Mucosa of descending colon (tissue), 3 donors: ENCODE measurements around the gene CNP. TPM values are rescaled to one million over a fixed set of nuclear protein-coding genes. Genes with fewer than 3 reads are reported as not detected.

Experiments used
- ATAC-seq: fragments of 200-7000 bp; cut with Tn5 transposase; one replicate; pipeline ENCODE4 v1.9.1; 2020; ENCODE audit warnings: mild to moderate bottlenecking, moderate library complexity
- DNase-seq, 3 donors: peaks; one replicate each; pipeline ENCODE4 v3.0.0-alpha.2; 2020
- H3K36me3 ChIP-seq: fragments of 200-600 bp; one replicate; pipeline ENCODE4 v1.8.0; 2021; ENCODE audit warnings: low read depth, mild to moderate bottlenecking
- H3K4me1 ChIP-seq: fragments of 200-600 bp; one replicate; pipeline ENCODE4 v1.8.0; 2021; ENCODE audit warnings: low read depth, mild to moderate bottlenecking
- H3K4me3 ChIP-seq: fragments of 200-600 bp; one replicate; pipeline ENCODE4 v1.8.0; 2021; ENCODE audit warnings: mild to moderate bottlenecking
- H3K9me3 ChIP-seq: fragments of 200-600 bp; one replicate; pipeline ENCODE4 v1.8.0; 2021; ENCODE audit warnings: mild to moderate bottlenecking
- intact Hi-C, 2 donors: fragments of 100-400 bp; cut with DNase I in 1 of 2; cut with micrococcal nuclease in 1 of 2; formaldehyde crosslinking; loops; one replicate each; pipeline versions ENCODE4 v1.11.0 to v1.11.1; 2022; cut with DNase I, micrococcal nuclease
- total RNA-seq, 3 donors: library from RNA; stranded (reverse); fragmentation: NEBNext Ultra II Directional in 2 of 3; extraction: Animal tissue kit (Norgen Biotek cat#: 25700) in 2 of 3; gene quantifications; one replicate each; pipeline versions ENCODE4 v1.2.1 to v1.2.4, GENCODE V29; 2021 to 2023
- TF ChIP-seq, protein P1 (sequence below): fragments of 200-600 bp; IDR thresholded peaks from one replicate; pipeline ENCODE4 v1.8.0; 2022; ENCODE audit warnings: antibody characterized with exemption, mild to moderate bottlenecking
- donor health status: DM: no; HTN: no; CAD: no; lungs with moderate emphysema.
- donor health status: DM: no; HTN: no; CAD: no.
- donor health status: DM: no; HTN: yes; CAD: no.

Gene CNP
- total RNA-seq, 3 donors from 2014 or later: 44.1 to 88.0 (median 51.6) TPM

DNA sequence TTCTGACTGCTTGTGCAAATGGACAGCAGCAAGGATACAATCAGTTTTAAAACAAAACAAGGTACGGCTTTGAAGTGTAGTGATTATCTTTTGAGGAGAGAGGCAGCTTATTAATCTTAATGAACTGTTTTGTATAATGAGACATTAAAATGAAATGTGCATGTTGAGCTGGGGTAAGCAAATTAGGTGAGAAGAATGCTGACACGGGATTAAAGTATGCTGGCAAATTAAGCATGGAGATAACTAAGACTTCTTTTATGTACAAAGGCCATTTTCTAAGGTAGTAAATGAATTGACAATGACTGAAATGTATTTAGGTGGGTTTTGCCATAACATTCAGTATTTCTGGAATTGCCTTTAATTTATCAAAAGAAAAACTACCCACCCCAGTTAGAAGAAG, 31.9 kb downstream of the CNP start:
- no peak for DNase-seq
- Histone ChIP-seq H3K4me3 (no peak overlapping the region), H3K36me3 (peaks cover 19% of the 10 kb centered on the region), H3K9me3 (no peaks in the 10 kb centered on the region), H3K4me1 (peaks cover 29% of the 10 kb centered on the region)
- no peak for ATAC-seq
- intact Hi-C loops: no loop called here
- TF ChIP-seq, protein P1, sequence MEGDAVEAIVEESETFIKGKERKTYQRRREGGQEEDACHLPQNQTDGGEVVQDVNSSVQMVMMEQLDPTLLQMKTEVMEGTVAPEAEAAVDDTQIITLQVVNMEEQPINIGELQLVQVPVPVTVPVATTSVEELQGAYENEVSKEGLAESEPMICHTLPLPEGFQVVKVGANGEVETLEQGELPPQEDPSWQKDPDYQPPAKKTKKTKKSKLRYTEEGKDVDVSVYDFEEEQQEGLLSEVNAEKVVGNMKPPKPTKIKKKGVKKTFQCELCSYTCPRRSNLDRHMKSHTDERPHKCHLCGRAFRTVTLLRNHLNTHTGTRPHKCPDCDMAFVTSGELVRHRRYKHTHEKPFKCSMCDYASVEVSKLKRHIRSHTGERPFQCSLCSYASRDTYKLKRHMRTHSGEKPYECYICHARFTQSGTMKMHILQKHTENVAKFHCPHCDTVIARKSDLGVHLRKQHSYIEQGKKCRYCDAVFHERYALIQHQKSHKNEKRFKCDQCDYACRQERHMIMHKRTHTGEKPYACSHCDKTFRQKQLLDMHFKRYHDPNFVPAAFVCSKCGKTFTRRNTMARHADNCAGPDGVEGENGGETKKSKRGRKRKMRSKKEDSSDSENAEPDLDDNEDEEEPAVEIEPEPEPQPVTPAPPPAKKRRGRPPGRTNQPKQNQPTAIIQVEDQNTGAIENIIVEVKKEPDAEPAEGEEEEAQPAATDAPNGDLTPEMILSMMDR: no peak

DNA sequence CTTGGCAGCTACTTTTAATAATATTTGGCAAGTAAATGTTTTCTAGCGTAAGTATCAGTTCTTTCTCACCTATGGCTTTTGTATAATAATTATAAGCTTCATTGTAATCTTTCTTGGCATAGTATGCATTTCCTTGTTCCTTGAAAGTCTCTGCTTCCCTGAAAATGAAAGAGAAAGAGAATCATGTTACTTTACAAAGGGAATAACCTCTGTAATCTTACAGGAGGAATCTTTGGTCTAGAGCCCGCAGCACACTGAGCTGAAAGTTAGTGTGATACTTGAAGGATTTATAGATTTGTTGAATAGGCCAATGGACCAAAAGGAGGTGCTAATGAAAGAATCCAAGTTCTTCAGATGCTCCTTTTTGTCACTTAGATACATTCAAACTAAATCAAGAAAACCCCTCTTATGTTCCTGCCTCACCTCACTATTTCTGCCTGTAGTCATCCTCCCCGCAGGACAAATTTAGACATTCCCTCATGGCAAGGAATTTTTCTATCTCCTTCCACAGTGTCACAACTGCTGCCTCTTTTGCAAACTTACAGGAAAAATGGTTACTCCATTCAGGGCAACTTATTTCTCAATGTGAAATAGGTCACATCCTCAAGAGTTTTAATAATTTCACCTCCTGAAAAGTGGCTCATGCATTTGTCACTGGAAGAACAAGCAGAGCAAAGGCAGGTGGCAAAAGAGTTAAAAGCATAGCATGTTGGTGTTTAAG, 34.0 kb downstream of the CNP start:
- intact Hi-C loops: no loop called here
- DNase-seq (no peak), ATAC-seq (peak; percentile 89)
- TF ChIP-seq, protein P1: no peak
- Histone ChIP-seq H3K36me3 (peaks cover 14% of the 10 kb centered on the region), H3K9me3 (no peaks in the 10 kb centered on the region), H3K4me3 (no peak overlapping the region), H3K4me1 (peaks cover 35% of the 10 kb centered on the region)

DNA sequence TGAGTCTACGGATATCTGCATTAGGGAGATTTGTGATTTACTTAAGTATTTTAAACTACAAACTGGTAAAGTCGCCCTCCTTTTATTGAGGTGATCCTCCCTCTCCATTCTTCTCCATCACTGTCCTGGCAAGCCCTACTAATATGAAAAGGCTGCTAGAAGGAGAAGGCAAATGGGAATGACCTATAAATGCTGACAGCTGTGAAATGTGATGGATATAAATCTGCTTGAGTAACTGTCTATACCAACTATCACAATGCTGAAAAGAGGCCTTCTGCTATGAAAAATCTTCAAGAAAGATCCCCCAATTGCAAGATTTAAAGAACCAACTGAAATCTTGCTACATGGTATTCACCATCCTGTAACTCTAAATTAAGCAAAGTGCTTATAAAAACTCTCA, 35.1 kb downstream of the CNP start:
- ATAC-seq (no peak), DNase-seq (no peak)
- intact Hi-C loops: no loop called here
- Histone ChIP-seq H3K9me3 (no peaks in the 10 kb centered on the region), H3K36me3 (peaks cover 7% of the 10 kb centered on the region), H3K4me3 (no peak overlapping the region), H3K4me1 (peaks cover 35% of the 10 kb centered on the region)
- TF ChIP-seq, protein P1: no peak

DNA sequence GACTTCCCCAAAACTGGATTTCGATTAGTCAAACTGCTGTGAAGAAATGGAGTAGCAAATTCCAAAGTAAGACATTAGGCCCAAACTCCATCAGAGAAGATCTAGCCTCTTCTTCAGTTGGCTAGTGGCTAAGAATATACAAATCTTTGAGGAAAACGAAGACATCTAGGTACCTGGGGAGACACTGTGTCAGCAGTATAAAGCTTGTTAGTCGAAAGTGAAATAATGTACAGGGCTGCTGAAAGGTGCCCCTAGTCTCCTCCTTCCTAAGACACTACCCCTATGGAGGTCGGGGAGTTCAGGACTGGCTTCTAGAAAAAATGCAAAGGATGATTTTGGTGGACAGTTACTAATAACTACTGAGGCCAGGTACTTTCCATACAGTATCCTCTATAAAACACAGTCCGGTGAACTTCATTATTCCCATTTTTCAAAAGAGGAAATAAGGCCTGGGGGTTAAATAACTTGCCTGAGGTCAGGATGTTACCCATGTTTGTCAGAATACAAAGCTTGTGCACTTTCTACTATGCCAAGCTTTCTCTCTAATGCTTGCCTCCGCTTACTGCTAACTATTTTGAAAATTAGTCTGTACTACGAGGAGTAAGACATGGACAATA, 35.7 kb downstream of the CNP start:
- Histone ChIP-seq H3K4me1 (peaks cover 35% of the 10 kb centered on the region), H3K4me3 (no peak overlapping the region), H3K9me3 (no peaks in the 10 kb centered on the region), H3K36me3 (peaks cover 7% of the 10 kb centered on the region)
- TF ChIP-seq, protein P1: no peak
- intact Hi-C loops: no loop called here
- ATAC-seq (no peak), DNase-seq (no peak)

DNA sequence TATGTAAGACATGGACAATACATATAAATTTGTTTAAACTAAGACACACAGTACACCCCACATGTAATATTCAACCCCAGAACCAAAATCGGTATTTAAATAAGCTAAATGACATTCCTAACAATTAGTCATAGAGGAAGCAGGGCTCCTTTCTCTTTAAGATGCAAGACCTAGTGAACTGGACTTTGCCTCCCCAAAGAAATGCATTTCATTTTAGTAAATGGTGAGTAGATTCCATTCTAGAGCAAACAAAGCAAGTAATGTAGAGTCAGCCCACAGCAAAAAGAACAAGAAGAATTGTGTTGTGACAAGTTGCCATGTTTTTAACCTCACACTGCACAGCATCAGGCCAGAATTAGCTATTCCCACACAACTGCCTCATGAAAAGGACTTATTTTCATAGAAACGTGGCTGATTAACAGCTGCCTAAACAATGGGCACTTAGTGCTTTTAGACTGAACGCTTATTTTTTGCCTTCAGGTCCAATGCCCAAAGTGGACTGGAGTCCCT, 36.3 kb downstream of the CNP start:
- ATAC-seq (peak; percentile 81), DNase-seq (no peak)
- intact Hi-C loops: no loop called here
- TF ChIP-seq, protein P1: no peak
- Histone ChIP-seq H3K36me3 (peaks cover 5% of the 10 kb centered on the region), H3K4me3 (no peak overlapping the region), H3K9me3 (no peaks in the 10 kb centered on the region), H3K4me1 (peaks cover 35% of the 10 kb centered on the region)
